H1 (cell line): ENCODE results near the gene SLC28A1. TPM values are rescaled to one million over a fixed set of nuclear protein-coding genes. Genes with fewer than 3 reads are reported as not detected.

Source experiments
- CTCF ChIA-PET: fragments of 300-600 bp; sonication (Branson Sonifier 250); formaldehyde crosslinking; loops from one replicate; lab custom pipeline; 2021; ENCODE audit not compliant: partially characterized antibody; lab: Charles Lee
- POLR2A ChIA-PET: fragments of 300-600 bp; sonication (Branson Sonifier 250); formaldehyde crosslinking; loops from one replicate; lab custom pipeline; 2021; ENCODE audit warnings: inconsistent platforms; ENCODE audit not compliant: partially characterized antibody; lab: Charles Lee
- DNase-seq, 2 experiments: peaks; one replicate each; pipeline versions ENCODE4 v3.0.0 to v3.0.0-alpha.2; 2010 to 2022; ENCODE audit warnings: low spot score in 2 of 2, low read depth in 1 of 2, mixed read lengths in 1 of 2
- FAIRE-seq: peaks from 2 replicates; lab custom pipeline; 2011; peaks lifted over from hg19 to GRCh38; lab: Jason Lieb, UNC
- H2AFZ ChIP-seq: 2 replicates; pipeline ENCODE4 v1.8.1; 2012; ENCODE audit warnings: low read length, inconsistent platforms
- H2AK5ac ChIP-seq: 2 replicates; pipeline ENCODE4 v1.6.1; 2013; ENCODE audit warnings: low read depth, low read length
- H2BK120ac ChIP-seq: replicated peaks from 2 replicates; pipeline ENCODE3; 2013; ENCODE audit warnings: low read depth, low read length, inconsistent platforms
- H2BK12ac ChIP-seq: 2 replicates; pipeline ENCODE4 v1.6.1; 2013; ENCODE audit warnings: low read depth, low read length
- H2BK15ac ChIP-seq: 2 replicates; pipeline ENCODE4 v1.6.1; 2013; ENCODE audit warnings: low read length
- H2BK20ac ChIP-seq: 2 replicates; pipeline ENCODE4 v1.6.1; 2013; ENCODE audit warnings: low read length
- H2BK5ac ChIP-seq: 2 replicates; pipeline ENCODE4 v1.6.1; 2013; ENCODE audit warnings: low read depth, low read length
- H3K14ac ChIP-seq: 2 replicates; pipeline ENCODE4 v1.6.1; 2013; ENCODE audit warnings: inconsistent platforms; ENCODE audit not compliant: insufficient read length
- H3K18ac ChIP-seq: 2 replicates; pipeline ENCODE4 v1.6.1; 2013; ENCODE audit warnings: low read length; ENCODE audit errors: extremely low read depth
- H3K23ac ChIP-seq: 2 replicates; pipeline ENCODE4 v1.6.1; 2013; ENCODE audit warnings: inconsistent platforms; ENCODE audit not compliant: insufficient read length
- H3K23me2 ChIP-seq: 2 replicates; pipeline ENCODE4 v1.6.1; 2013; ENCODE audit warnings: low read depth, low read length
- H3K27ac ChIP-seq: 2 replicates; pipeline ENCODE4 v1.6.1; 2011; ENCODE audit warnings: low read depth, low read length, inconsistent platforms
- H3K27me3 ChIP-seq, 4 experiments: replicated peaks in 1 of 4; 1 replicate in 1 of 4; 2 replicates in 3 of 4; pipeline versions ENCODE4 v1.6.1 to v1.8.1; 2011 to 2013; ENCODE audit warnings: low read length in 3 of 4, mild to moderate bottlenecking in 3 of 4, inconsistent platforms in 2 of 4, mixed read lengths in 2 of 4, moderate library complexity in 1 of 4; ENCODE audit not compliant: control insufficient read depth in 3 of 4, insufficient read depth in 3 of 4; ENCODE audit errors: extremely low read depth in 1 of 4
- H3K36me3 ChIP-seq, 4 experiments: 2 replicates each; pipeline versions ENCODE4 v1.6.1 to v1.8.1; 2011 to 2013; ENCODE audit warnings: mild to moderate bottlenecking in 4 of 4, low read length in 3 of 4, moderate library complexity in 2 of 4, control low read depth in 1 of 4, inconsistent platforms in 1 of 4; ENCODE audit not compliant: insufficient read depth in 4 of 4, control insufficient read depth in 2 of 4
- H3K4ac ChIP-seq: replicated peaks from 2 replicates; pipeline ENCODE3; 2013; ENCODE audit warnings: low read length, low read depth, mixed read lengths, inconsistent platforms; ENCODE audit not compliant: insufficient read length
- H3K4me1 ChIP-seq, 4 experiments: replicated peaks in 1 of 4; 1 replicate in 1 of 4; 2 replicates in 3 of 4; pipeline versions ENCODE4 v1.6.1 to v1.8.1; 2011 to 2013; ENCODE audit warnings: low read length in 3 of 4, inconsistent platforms in 2 of 4, mixed read lengths in 1 of 4; ENCODE audit not compliant: insufficient read depth in 4 of 4, control insufficient read depth in 3 of 4
- H3K4me2 ChIP-seq, 2 experiments: 2 replicates each; pipeline versions ENCODE4 v1.6.1 to v1.8.1; 2011 to 2013; ENCODE audit warnings: low read depth in 2 of 2, low read length in 2 of 2, control low read depth in 1 of 2, inconsistent platforms in 1 of 2, mild to moderate bottlenecking in 1 of 2; ENCODE audit not compliant: insufficient read depth in 1 of 2
- H3K4me3 ChIP-seq, 4 experiments: fragments of 200-600, 300-600 bp in 1 of 4; sonication (generic), shearing (Covaris generic), sonication (Bioruptor Twin) in 1 of 4; 2 replicates each; pipeline versions ENCODE4 v1.5.1 to v1.8.1; 2011 to 2016; ENCODE audit warnings: low read length in 4 of 4, low read depth in 3 of 4, control low read depth in 2 of 4, inconsistent platforms in 2 of 4, mild to moderate bottlenecking in 2 of 4, mixed read lengths in 1 of 4, moderate library complexity in 1 of 4; ENCODE audit not compliant: insufficient read depth in 2 of 4; ENCODE audit errors: extremely low read depth in 1 of 4
- H3K56ac ChIP-seq: replicated peaks from 2 replicates; pipeline ENCODE3; 2013; ENCODE audit warnings: low read depth, mild to moderate bottlenecking, mixed read lengths, low read length, inconsistent platforms; ENCODE audit not compliant: insufficient read length
- H3K79me1 ChIP-seq: 2 replicates; pipeline ENCODE4 v1.6.1; 2013; ENCODE audit warnings: low read depth, low read length, control low read depth
- H3K79me2 ChIP-seq, 2 experiments: 2 replicates each; pipeline versions ENCODE4 v1.6.1 to v1.8.1; 2012 to 2013; ENCODE audit warnings: low read length in 2 of 2, mild to moderate bottlenecking in 2 of 2, inconsistent platforms in 1 of 2; ENCODE audit not compliant: insufficient read depth in 2 of 2, control insufficient read depth in 1 of 2
- H3K9ac ChIP-seq, 4 experiments: replicated peaks in 1 of 4; 1 replicate in 1 of 4; 2 replicates in 3 of 4; pipeline versions ENCODE4 v1.6.1 to v1.8.1; 2011 to 2013; ENCODE audit warnings: low read depth in 3 of 4, low read length in 3 of 4, control low read depth in 2 of 4, mild to moderate bottlenecking in 2 of 4, moderate library complexity in 2 of 4, inconsistent platforms in 1 of 4; ENCODE audit errors: extremely low read depth in 1 of 4
- H3K9me3 ChIP-seq, 2 experiments: 2 replicates each; pipeline versions ENCODE4 v1.6.1 to v1.8.1; 2012 to 2013; ENCODE audit warnings: mild to moderate bottlenecking in 2 of 2, moderate library complexity in 2 of 2, control low read depth in 1 of 2, inconsistent platforms in 1 of 2, low read depth in 1 of 2, low read length in 1 of 2, mixed read lengths in 1 of 2; ENCODE audit not compliant: insufficient read depth in 2 of 2
- H4K20me1 ChIP-seq, 2 experiments: replicated peaks in 1 of 2; 2 replicates each; pipeline versions ENCODE3 to v1.8.1; 2011 to 2013; ENCODE audit warnings: inconsistent platforms in 2 of 2, low read length in 2 of 2, mild to moderate bottlenecking in 1 of 2; ENCODE audit not compliant: insufficient read depth in 2 of 2, control insufficient read depth in 1 of 2
- H4K5ac ChIP-seq: 2 replicates; pipeline ENCODE4 v1.6.1; 2013; ENCODE audit warnings: low read length, low read depth, mixed read lengths, inconsistent platforms; ENCODE audit not compliant: insufficient read length
- H4K8ac ChIP-seq: 2 replicates; pipeline ENCODE4 v1.8.0; 2013; ENCODE audit warnings: mild to moderate bottlenecking, moderate library complexity, low read length, inconsistent platforms; ENCODE audit not compliant: insufficient read depth; ENCODE audit errors: extremely low read depth
- H4K91ac ChIP-seq: replicated peaks from 2 replicates; pipeline ENCODE3; 2013; ENCODE audit warnings: low read length, mixed read lengths, inconsistent platforms; ENCODE audit not compliant: insufficient read length
- BACH1 ChIP-seq: IDR thresholded peaks from 2 replicates; pipeline ENCODE4 v1.6.1; 2012; ENCODE audit warnings: low read length, improper control_type of control experiment
- CBX5 ChIP-seq: fragments of 300-800, 300-1000 bp; sonication (generic); IDR thresholded peaks from 2 replicates; pipeline ENCODE4 v1.7.1; 2016; ENCODE audit warnings: antibody characterized with exemption, low read length, low read depth
- GABPA ChIP-seq: IDR thresholded peaks from 2 replicates; pipeline ENCODE4 v1.6.1; 2011; ENCODE audit warnings: mild to moderate bottlenecking, low read length, moderate library complexity, borderline replicate concordance; ENCODE audit not compliant: insufficient read depth
- MAFK ChIP-seq: IDR thresholded peaks from 2 replicates; pipeline ENCODE4 v1.6.1; 2012; ENCODE audit warnings: low read depth, mild to moderate bottlenecking, improper control_type of control experiment, low read length
- NANOG ChIP-seq: IDR thresholded peaks from 2 replicates; pipeline ENCODE4 v1.6.1; 2011; ENCODE audit warnings: low read length, low read depth, mild to moderate bottlenecking, inconsistent platforms; ENCODE audit not compliant: insufficient read depth, poor library complexity, severe bottlenecking
- RXRA ChIP-seq: IDR thresholded peaks from 2 replicates; pipeline ENCODE4 v1.6.1; 2011; ENCODE audit warnings: low read depth, mild to moderate bottlenecking, low read length, moderate library complexity; ENCODE audit not compliant: insufficient read depth
- SIRT6 ChIP-seq: IDR thresholded peaks from one replicate; pipeline ENCODE4 v1.7.1; 2012; ENCODE audit warnings: low read length, inconsistent platforms
- SP1 ChIP-seq: IDR thresholded peaks from 2 replicates; pipeline ENCODE4 v1.6.1; 2011; ENCODE audit warnings: low read depth, low read length
- SP2 ChIP-seq: IDR thresholded peaks from 2 replicates; pipeline ENCODE4 v1.6.1; 2012; ENCODE audit warnings: mild to moderate bottlenecking, low read length, inconsistent platforms
- SRF ChIP-seq: IDR thresholded peaks from 2 replicates; pipeline ENCODE4 v1.6.1; 2011; ENCODE audit warnings: mild to moderate bottlenecking, low read depth, low read length, moderate library complexity
- TEAD4 ChIP-seq: IDR thresholded peaks from 2 replicates; pipeline ENCODE4 v1.6.1; 2012; ENCODE audit warnings: low read depth, low read length, inconsistent platforms, mixed read lengths
- USF2 ChIP-seq: IDR thresholded peaks from 2 replicates; pipeline ENCODE4 v1.6.1; 2011; ENCODE audit warnings: low read length, improper control_type of control experiment
- WGBS, 2 experiments: shearing (Covaris generic) in 1 of 2; methylation state at CpG; one replicate each; pipeline versions ENCODE4 v1.1.6 to v1.1.7; 2013 to 2015; ENCODE audit warnings: low lambda C conversion rate in 2 of 2, mixed read lengths in 2 of 2, inconsistent platforms in 1 of 2, low coverage in 1 of 2, missing lambda C conversion rate in 1 of 2; ENCODE audit not compliant: insufficient replicate concordance in 2 of 2, insufficient coverage in 1 of 2, insufficient read length in 1 of 2; ENCODE audit errors: extremely low coverage in 1 of 2, missing lambda C conversion rate in 1 of 2; 5-methylcytosine and 5-hydroxymethylcytosine counted together
- polyA plus RNA-seq, 7 experiments: library from polyadenylated mRNA; depleted of rRNA in 3 of 7; stranded (reverse) in 5 of 7; unstranded in 2 of 7; fragments of >200 nt in 5 of 7; fragments of 200-250 nt in 2 of 7; gene quantifications; 1 replicate in 5 of 7; 2 replicates in 1 of 7; 4 replicates in 1 of 7; pipeline versions ENCODE4 v1.2.1 to v1.2.3, GENCODE V29; 2011 to 2013; ENCODE audit warnings: missing spikeins in 2 of 7, mixed read lengths in 2 of 7
- total RNA-seq: library from RNA; stranded (reverse); fragmentation: NEBNext Ultra II Directional; extraction: Animal tissue kit (Norgen Biotek cat#: 25700); gene quantifications from 2 replicates; pipeline ENCODE4 v1.2.1, GENCODE V29; 2021
- TF ChIP-seq, protein P1 (sequence below): IDR thresholded peaks from 2 replicates; pipeline ENCODE4 v1.6.1; 2012; ENCODE audit warnings: inconsistent platforms

SLC28A1 gene
- total and polyA plus RNA-seq, 2 of the 8 experiments (the other 6 are each of a cell fraction or from before 2014, with no cell fraction given): 0.09 TPM; not detected in 1

GRCh38 chr15:84859651-84860050, 24.8 kb upstream of the SLC28A1 start:
- Histone ChIP-seq H3K27ac (no peak overlapping the region), H3K27me3 (no peaks in the 10 kb centered on the region), H2BK20ac (no peak overlapping the region), H3K4me2 (no peak overlapping the region), H4K20me1 (no peaks in the 10 kb centered on the region), H2BK5ac (no peak overlapping the region), H3K56ac (no peak overlapping the region), H4K5ac (no peak overlapping the region), H2BK12ac (no peak overlapping the region), H3K36me3 (peaks cover 0 to 3% (median 0%) of the 10 kb centered on the region in 4 experiments; a peak in 2 of 8 replicates), H3K18ac (no peak overlapping the region), H3K23ac (no peak overlapping the region), H3K79me2 (no peaks in the 10 kb centered on the region)
- POLR2A ChIA-PET: interaction anchor here (1.1 to 2.0 kb wide), 2 partner anchors 13 to 22 kb away, joined by 3 to 5 read pairs; no protein-coding TSS in a partner anchor
- DNase-seq: no peak
- no peak for TF ChIP-seq CBX5
- no peak for TF ChIP-seq USF2
- no peak for TF ChIP-seq SP2
- TF ChIP-seq SRF: no peak
- no peak for TF ChIP-seq GABPA
- TF ChIP-seq, protein P1, sequence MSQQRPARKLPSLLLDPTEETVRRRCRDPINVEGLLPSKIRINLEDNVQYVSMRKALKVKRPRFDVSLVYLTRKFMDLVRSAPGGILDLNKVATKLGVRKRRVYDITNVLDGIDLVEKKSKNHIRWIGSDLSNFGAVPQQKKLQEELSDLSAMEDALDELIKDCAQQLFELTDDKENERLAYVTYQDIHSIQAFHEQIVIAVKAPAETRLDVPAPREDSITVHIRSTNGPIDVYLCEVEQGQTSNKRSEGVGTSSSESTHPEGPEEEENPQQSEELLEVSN: no peak
- no peak for TF ChIP-seq SP1
- TF ChIP-seq BACH1: no peak
- TF ChIP-seq NANOG: no peak
- TF ChIP-seq RXRA: no peak
- TF ChIP-seq TEAD4: no peak
- no peak for TF ChIP-seq SIRT6
- TF ChIP-seq MAFK: no peak
- TF ChIP-seq, all 59 proteins: peak for 0
- H3K4me3 ChIP-seq: no peak overlapping the region
- H2BK15ac ChIP-seq: no peak overlapping the region
- FAIRE-seq: no peak
- no peaks in the 10 kb centered on the region for H3K79me1 ChIP-seq
- 95% methylated on average over 14 of the region's 15 CpGs; no CpG with 5 or more reads in 1 of the 2 experiments for WGBS, 2 experiments
- H3K14ac ChIP-seq: no peak overlapping the region
- no peaks in the 10 kb centered on the region for H3K23me2 ChIP-seq
- no peak overlapping the region for H3K9ac ChIP-seq
- H4K91ac ChIP-seq: no peak overlapping the region
- H2AK5ac ChIP-seq: no peak overlapping the region
- no peak overlapping the region for H4K8ac ChIP-seq
- no peak overlapping the region for H3K4ac ChIP-seq
- H2AFZ ChIP-seq: no peak overlapping the region
- H2BK120ac ChIP-seq: no peak overlapping the region
- H3K9me3 ChIP-seq: no peaks in the 10 kb centered on the region
- H3K4me1 ChIP-seq: no peaks in the 10 kb centered on the region
- CTCF ChIA-PET: interaction anchor here (0.7 to 1.6 kb wide), 6 partner anchors 12 to 287 kb away, joined by 3 to 6 read pairs (median 3); no protein-coding TSS in a partner anchor
